MCF 10A (cell line): ENCODE results near the gene CP. TPM values are rescaled to one million over a fixed set of nuclear protein-coding genes. Genes with fewer than 3 reads are reported as not detected.

Experiments used
- BruUV-seq: library from RNA; stranded (reverse); fragments of 400-500 nt; replicated peaks from 2 replicates; lab custom pipeline; 2021; lab: Mats Ljungman, UMichigan
- CTCF ChIA-PET: fragments of 300-600 bp; sonication (Branson Sonifier 250); formaldehyde crosslinking; extraction: SDS; loops from one replicate; lab custom pipeline; 2021; ENCODE audit warnings: antibody characterized with exemption, inconsistent platforms; lab: Yijun Ruan, JAX
- POLR2A ChIA-PET: fragments of 300-600, 350-650 bp; sonication (Branson Sonifier 250); formaldehyde crosslinking; extraction: SDS; loops from one replicate; lab custom pipeline; 2020; ENCODE audit warnings: antibody characterized with exemption, inconsistent platforms; lab: Yijun Ruan, JAX
- DNase-seq: peaks from one replicate; pipeline ENCODE4 v3.0.0-alpha.2; 2018; ENCODE audit not compliant: unreplicated experiment
- H3K27ac Mint-ChIP-seq: one replicate; pipeline ENCODE4 v1.8.0; 2022; ENCODE audit warnings: mild to moderate bottlenecking, low read depth, mixed read lengths; ENCODE audit not compliant: unreplicated experiment
- H3K27me3 Mint-ChIP-seq: one replicate; pipeline ENCODE4 v1.8.0; 2022; ENCODE audit warnings: mixed read lengths; ENCODE audit not compliant: insufficient read depth, unreplicated experiment
- H3K36me3 Mint-ChIP-seq: one replicate; pipeline ENCODE4 v1.8.0; 2022; ENCODE audit warnings: mild to moderate bottlenecking, moderate library complexity, mixed read lengths; ENCODE audit not compliant: insufficient read depth, unreplicated experiment
- H3K4me1 Mint-ChIP-seq: one replicate; pipeline ENCODE4 v1.8.0; 2022; ENCODE audit warnings: mixed read lengths; ENCODE audit not compliant: insufficient read depth, unreplicated experiment
- H3K4me3 Mint-ChIP-seq: one replicate; pipeline ENCODE4 v1.8.0; 2022; ENCODE audit warnings: mild to moderate bottlenecking, moderate library complexity, mixed read lengths; ENCODE audit not compliant: unreplicated experiment
- H3K9me3 Mint-ChIP-seq: one replicate; pipeline ENCODE4 v1.8.0; 2022; ENCODE audit warnings: mixed read lengths; ENCODE audit not compliant: unreplicated experiment
- CTCF ChIP-seq: fragments of 200-600 bp; IDR thresholded peaks from one replicate; pipeline ENCODE4 v1.8.0; 2022; ENCODE audit warnings: antibody characterized with exemption, mild to moderate bottlenecking; ENCODE audit not compliant: unreplicated experiment
- intact Hi-C: fragments of 100-400 bp; cut with micrococcal nuclease; formaldehyde crosslinking; loops from 2 replicates; pipeline ENCODE4 v1.14.1; 2022
- total RNA-seq: library from RNA; stranded (reverse); gene quantifications from 2 replicates; pipeline ENCODE4 v1.2.3, GENCODE V29; 2022

Gene CP
- total RNA-seq, 1 experiment from 2014 or later = not detected

GRCh38 chr3:149266736-149267135, 45.1 kb upstream of the CP start:
- Mint-ChIP-seq H3K27ac (no peak overlapping the region), H3K4me1 (peaks cover 5% of the 10 kb centered on the region), H3K36me3 (no peaks in the 10 kb centered on the region), H3K9me3 (no peaks in the 10 kb centered on the region), H3K4me3 (no peak overlapping the region), H3K27me3 (no peaks in the 10 kb centered on the region)
- intact Hi-C loops = no loop called here
- TF ChIP-seq CTCF = no peak
- BruUV-seq = no TSS peak
- CTCF ChIA-PET = no interaction called here
- DNase-seq = no peak
- POLR2A ChIA-PET = interaction anchor here (0.9 kb wide), 1 partner anchor 138 kb away, joined by 3 read pairs; the partner anchor contains the start of gene HPS3

DNA sequence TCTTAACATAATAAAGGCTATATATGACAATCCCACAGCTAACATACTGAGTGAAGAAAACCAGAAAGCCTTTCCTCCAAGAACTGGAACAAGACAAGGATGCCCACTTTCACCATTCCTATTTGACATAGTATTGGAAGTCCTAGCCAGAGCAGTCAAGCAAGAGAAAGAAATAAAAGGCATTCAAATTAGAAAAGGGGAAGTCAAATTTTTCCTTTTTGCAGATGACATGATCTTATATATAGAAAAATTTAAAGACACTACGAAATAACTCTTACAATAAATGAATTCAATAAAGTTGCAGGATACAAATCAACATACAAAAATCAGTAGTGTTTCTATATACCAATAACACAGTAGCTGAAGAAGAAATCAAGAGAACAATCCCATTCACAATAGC, 42.2 kb upstream of the CP start:
- DNase-seq = no peak
- Mint-ChIP-seq H3K9me3 (no peaks in the 10 kb centered on the region), H3K4me1 (no peaks in the 10 kb centered on the region), H3K36me3 (no peaks in the 10 kb centered on the region), H3K27me3 (no peaks in the 10 kb centered on the region), H3K4me3 (no peak overlapping the region), H3K27ac (no peak overlapping the region)
- CTCF ChIA-PET = no interaction called here
- BruUV-seq = no TSS peak
- intact Hi-C loops = no loop called here
- POLR2A ChIA-PET = no interaction called here
- no peak for TF ChIP-seq CTCF

- no peaks in the 10 kb centered on the region for H3K27me3 Mint-ChIP-seq
- no TSS peak for BruUV-seq
Observed at GRCh38 chr3:149258714-149259113, 37.1 kb upstream of the CP start.

GRCh38 chr3:149258298-149258697, 36.7 kb upstream of the CP start:
- no peak for DNase-seq
- TF ChIP-seq CTCF = no peak
- H3K9me3 Mint-ChIP-seq = no peaks in the 10 kb centered on the region
- CTCF ChIA-PET = interaction anchor here (0.6 to 5.0 kb wide), 3 partner anchors 13 to 138 kb away, joined by 3 to 28 read pairs (median 3); no protein-coding TSS in a partner anchor
- no peaks in the 10 kb centered on the region for H3K36me3 Mint-ChIP-seq
- no peak overlapping the region for H3K4me3 Mint-ChIP-seq
- no peaks in the 10 kb centered on the region for H3K27me3 Mint-ChIP-seq
- POLR2A ChIA-PET = no interaction called here
- BruUV-seq = no TSS peak
- intact Hi-C loops = no loop called here
- H3K27ac Mint-ChIP-seq = no peak overlapping the region
- no peaks in the 10 kb centered on the region for H3K4me1 Mint-ChIP-seq

More at GRCh38 chr3:149258714-149259113, 37.1 kb upstream of the CP start:
- no peaks in the 10 kb centered on the region for H3K36me3 Mint-ChIP-seq
- H3K4me1 Mint-ChIP-seq = no peaks in the 10 kb centered on the region
- intact Hi-C loops = no loop called here
- ChIA-PET POLR2A (no interaction called here), CTCF (interaction anchor here (0.6 to 5.0 kb wide), 2 partner anchors 21 to 139 kb away, joined by 3 to 28 read pairs; no protein-coding TSS in a partner anchor)
- no peak for DNase-seq
- H3K4me3 Mint-ChIP-seq = no peak overlapping the region
- H3K27ac Mint-ChIP-seq = no peak overlapping the region
- no peak for TF ChIP-seq CTCF
- no peaks in the 10 kb centered on the region for H3K9me3 Mint-ChIP-seq
